ENCODE results near the gene NCAPG2.

NCAPG2 gene

GRCh38 chr7:158735935-158736334 lies 31.3 kb upstream of the NCAPG2 start:
- DNase-seq (ENCODE audit: low read depth) = no peak
- H3K4me3 ChIP-seq (ENCODE audit: control insufficient read depth, low read depth, low read length) = no peak overlapping the region
- TF ChIP-seq CTCF (conservative IDR thresholded peaks at IDR 0.05; ENCODE audit: control insufficient read depth, insufficient read depth, low read depth, low read length) = no peak

GRCh38 chr7:158734861-158735260 lies 30.3 kb upstream of the NCAPG2 start:
- no peak for TF ChIP-seq CTCF (conservative IDR thresholded peaks at IDR 0.05; ENCODE audit: control insufficient read depth, insufficient read depth, low read depth, low read length)
- peak; percentile 70 for DNase-seq (ENCODE audit: low read depth)
- no peak overlapping the region for H3K4me3 ChIP-seq (ENCODE audit: control insufficient read depth, low read depth, low read length)

- DNase-seq (ENCODE audit: low read depth) = no peak
- no peak for TF ChIP-seq CTCF (conservative IDR thresholded peaks at IDR 0.05; ENCODE audit: control insufficient read depth, insufficient read depth, low read depth, low read length)
- no peak overlapping the region for H3K4me3 ChIP-seq (ENCODE audit: control insufficient read depth, low read depth, low read length)
These were observed 29.3 kb upstream of the NCAPG2 start for GRCh38 chr7:158733775-158734494.

GRCh38 chr7:158733220-158733519 lies 28.6 kb upstream of the NCAPG2 start:
- DNase-seq (ENCODE audit: low read depth) = no peak
- TF ChIP-seq CTCF (conservative IDR thresholded peaks at IDR 0.05; ENCODE audit: control insufficient read depth, insufficient read depth, low read depth, low read length) = no peak
- H3K4me3 ChIP-seq (ENCODE audit: control insufficient read depth, low read depth, low read length) = no peak overlapping the region

GRCh38 chr7:158732494-158733219 lies 28.1 kb upstream of the NCAPG2 start:
- no peak overlapping the region for H3K4me3 ChIP-seq (ENCODE audit: control insufficient read depth, low read depth, low read length)
- TF ChIP-seq CTCF (conservative IDR thresholded peaks at IDR 0.05; ENCODE audit: control insufficient read depth, insufficient read depth, low read depth, low read length) = no peak
- no peak for DNase-seq (ENCODE audit: low read depth)

GRCh38 chr7:158731761-158732160 lies 27.2 kb upstream of the NCAPG2 start:
- no peak for DNase-seq (ENCODE audit: low read depth)
- TF ChIP-seq CTCF (conservative IDR thresholded peaks at IDR 0.05; ENCODE audit: control insufficient read depth, insufficient read depth, low read depth, low read length) = no peak
- no peak overlapping the region for H3K4me3 ChIP-seq (ENCODE audit: control insufficient read depth, low read depth, low read length)
